NCI-H187 treated with DMSO at 0.1 percent for 48 hours (cell line): Measurements from ENCODE around the gene MED17.
"Not testable (repeated sequence)": the region's sequence is repeated elsewhere in the genome, so short reads cannot be mapped to it uniquely, and the experiment has no call there.

Experiments used
- DNase-seq: peaks from one replicate; lab custom pipeline; 2025; lab: John Stamatoyannopoulos, UW

Gene MED17

DNA sequence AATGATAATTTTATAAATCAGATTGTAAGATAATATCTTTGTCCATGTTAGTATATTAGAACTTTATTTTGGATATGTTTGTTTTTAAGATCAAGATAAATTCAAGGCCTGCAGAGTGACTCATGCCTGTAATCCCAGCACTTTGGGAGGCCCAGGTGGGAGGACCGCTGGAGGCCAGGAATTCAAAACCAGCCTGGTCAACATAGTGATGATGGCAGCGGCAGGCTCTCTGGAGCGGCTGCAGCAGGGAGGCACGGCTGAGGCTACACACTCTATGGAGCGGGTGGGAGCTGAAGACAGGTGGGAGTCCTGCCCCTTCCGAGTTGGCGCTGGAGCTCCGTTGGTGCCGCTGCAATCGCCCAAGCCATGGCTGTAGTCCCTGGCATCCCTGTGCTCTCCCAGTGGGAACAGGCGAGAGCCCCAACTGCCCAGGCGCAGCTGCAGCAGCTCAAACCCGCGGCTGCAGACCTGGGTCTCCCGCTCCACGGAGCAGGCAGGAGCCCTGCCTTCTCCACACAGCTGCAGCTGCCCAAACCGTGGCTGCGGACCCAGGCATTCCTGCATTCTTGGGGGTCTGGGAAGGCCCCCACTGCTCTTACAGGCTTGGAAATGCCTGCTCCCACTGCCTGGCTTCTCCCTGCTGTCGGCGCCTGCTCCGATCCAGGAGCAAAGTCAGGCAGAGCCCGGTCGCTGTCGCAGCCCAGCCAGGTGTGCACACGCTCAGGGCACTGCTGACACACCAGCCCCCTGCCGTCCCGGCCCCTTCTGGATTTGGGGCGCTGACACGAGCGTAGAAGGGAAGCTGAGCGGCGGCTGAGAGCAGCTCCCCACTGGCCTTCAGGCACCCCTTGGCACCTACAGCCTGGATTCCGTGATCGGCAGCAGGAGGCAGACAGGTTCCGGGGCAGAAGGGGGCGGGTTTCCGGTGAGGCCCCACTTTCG lies 25.9 kb upstream of the MED17 start:
- DNase-seq, result no peak

DNA sequence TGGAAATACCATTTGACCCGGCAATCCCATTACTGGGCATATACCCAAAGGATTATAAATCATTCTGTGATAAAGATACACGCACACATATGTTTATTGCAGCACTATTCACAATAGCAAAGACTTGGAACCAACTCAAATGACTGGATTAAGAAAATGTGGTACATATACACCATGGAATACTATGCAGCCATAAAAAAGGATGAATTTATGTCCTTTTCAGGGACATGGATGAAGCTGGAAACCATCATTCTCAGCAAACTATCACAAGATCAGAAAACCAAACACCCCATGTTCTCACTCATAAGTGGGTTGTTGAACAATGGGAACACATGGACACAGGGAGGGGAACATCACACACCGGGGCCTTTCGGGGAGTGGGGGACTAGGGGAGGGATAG lies 25.0 kb upstream of the MED17 start:
- DNase-seq, result not testable (repeated sequence)

DNA sequence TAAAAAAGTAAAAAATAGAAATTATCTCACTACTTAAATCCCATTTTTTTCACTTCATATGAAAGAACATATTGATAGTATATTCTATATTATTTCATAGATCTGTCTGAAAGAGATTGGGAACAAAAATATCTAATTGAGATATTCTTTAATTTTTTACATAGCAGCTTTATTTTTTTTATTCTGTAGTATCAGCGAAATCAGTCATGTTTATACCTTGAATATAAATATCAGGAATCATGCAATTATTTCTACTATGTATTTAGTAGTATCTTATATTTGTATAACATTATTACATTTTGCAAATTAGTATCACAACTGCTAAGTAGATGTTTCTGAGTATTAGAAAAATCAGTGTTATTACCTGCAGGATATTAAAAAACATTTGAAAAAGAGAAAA lies 22.2 kb upstream of the MED17 start:
- no peak for DNase-seq

DNA sequence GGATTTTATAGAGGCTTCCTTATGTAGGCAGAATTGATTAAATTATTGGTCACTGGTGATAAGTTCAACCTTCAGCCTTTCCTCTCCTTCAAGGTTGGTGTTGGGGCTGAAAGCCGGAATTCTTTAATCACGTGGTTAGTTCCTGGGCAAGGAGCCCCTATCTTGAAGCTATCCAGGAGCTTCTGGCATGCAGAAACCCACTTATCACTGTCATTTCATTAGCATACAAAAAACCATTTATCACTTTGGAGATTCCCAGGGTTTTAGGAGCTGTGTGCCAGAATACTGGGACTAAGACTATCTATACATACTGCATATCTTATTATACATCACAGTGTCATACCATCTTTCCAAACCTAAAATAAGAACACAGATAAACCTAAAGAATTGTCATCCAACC lies 18.5 kb upstream of the MED17 start:
- DNase-seq, result no peak

DNA sequence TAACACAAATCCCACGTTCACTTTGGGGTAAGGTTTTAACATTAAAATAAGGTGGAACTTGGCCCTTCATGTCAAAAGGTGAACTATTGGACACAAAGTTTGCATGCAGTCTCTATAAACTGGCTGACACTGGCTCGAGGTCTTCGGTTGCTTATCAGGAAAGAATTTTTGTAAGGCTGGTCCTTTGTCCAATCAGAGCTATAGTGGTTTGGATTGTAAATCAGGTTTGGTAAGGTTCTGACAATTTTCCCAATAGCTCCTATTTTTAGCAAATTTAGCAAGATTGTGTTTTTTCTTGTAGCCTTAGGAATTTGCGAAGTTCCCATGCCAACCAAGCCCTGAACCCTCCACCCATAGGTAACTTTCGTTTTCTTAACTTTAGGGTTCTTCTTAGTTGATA lies 17.6 kb upstream of the MED17 start:
- DNase-seq, result no peak

DNA sequence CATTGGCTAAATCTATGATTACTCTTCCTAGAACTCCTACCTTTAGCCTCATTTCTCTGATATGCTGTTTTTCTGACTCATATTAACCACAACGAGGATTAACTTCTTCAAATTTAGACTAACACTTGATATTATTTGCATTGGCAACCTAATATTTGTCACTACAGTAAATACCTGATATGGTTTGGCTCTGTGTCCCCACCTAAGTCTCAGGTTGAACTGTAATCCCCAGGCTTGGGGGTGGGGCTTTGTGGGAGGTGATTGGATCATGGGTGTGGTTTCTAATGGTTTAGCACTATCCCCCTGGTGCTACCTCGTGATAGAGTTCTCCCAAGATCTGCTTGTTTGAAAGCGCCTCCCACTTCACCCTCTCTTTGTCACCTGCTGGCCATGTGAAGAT lies 17.1 kb upstream of the MED17 start:
- no peak for DNase-seq

DNA sequence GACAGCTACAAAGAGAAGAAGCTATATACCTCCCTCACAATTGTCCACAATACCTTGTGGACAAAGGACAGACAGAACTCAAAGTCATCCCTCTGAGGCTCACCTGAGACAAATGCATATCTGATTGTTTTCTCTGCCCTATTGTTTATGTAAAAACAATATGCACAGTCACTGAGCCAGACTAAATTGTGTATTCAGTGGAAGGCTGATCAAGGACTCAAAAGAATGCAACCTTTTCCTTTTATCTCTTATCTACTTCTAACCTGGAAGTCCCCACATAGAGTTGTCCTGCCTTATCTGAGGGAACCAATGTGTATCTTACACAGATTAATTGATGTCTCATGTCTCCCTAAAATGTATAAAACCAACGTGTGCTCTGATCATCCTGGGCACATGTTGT lies 13.9 kb upstream of the MED17 start:
- DNase-seq, result no peak

DNA sequence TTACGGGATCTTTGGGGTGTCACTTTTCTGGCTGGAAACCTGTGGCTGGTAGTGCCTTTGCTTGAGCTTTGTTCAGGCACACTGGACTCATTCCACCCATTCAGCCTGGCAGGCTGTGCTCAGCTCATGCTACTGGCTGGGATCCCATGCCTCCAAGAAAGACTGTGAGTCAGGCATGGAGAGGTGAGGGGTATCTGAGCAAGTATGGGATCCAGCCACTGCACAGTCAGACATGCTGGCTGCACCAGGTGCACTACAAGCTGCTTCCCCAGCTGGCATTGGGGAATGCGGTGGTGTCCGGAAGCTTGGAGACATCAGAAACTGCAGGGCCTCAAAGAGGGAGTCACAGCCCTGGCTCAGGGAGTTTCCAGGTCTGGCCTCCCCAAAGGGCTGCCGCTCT lies 12.0 kb upstream of the MED17 start:
- DNase-seq, result no peak

DNA sequence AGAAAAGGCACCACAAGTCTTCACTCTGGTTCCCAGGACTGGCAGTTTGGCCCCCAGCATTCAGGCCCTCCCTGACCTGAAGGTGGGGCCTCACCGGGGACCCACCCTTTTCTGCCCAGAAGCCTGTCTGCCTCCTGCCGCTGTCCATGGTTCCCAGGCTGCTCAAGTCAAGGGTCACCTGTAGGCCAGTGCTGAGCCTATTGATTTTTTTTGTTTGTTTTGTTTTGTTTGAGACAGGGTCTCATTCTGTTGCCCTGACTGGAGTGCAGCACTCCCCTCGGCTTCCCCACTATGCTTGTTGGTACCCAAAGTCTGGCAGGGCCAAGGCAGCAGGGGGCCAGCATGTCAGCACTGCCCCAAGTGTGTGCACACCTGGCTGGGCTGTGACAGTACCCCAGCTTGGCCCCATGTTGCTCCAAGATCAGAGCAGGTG lies 11.0 kb upstream of the MED17 start:
- DNase-seq, result no peak

DNA sequence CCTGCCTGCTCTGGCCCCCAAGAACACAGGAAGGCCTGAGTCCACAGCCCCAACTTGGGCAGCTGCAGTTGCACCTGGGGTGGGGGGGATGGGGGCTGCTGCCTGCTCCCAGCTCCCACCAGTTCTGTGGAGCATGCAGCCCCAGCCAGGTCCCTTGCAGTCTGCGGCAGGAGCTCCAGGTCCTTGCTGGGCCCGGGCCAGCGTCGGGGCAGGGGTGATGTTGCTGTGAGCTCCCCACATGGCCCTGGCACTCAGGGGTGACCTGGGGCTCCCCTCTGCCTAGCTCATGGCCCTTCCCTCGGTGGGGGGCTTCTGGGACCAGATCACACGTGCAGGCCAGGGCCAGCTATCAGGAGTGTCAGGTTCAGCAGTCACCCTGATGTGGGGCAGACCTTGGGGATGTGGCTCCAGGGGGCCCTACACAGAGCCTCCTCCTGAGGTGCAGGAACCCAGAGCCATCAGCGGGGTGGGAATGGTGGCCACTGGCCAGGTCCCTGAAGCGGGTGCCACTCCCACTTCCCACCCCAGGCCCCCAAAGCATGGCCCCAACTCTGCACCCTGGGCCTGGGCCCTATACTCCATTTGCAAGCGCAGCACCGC lies 10.4 kb upstream of the MED17 start:
- DNase-seq, result no peak

DNA sequence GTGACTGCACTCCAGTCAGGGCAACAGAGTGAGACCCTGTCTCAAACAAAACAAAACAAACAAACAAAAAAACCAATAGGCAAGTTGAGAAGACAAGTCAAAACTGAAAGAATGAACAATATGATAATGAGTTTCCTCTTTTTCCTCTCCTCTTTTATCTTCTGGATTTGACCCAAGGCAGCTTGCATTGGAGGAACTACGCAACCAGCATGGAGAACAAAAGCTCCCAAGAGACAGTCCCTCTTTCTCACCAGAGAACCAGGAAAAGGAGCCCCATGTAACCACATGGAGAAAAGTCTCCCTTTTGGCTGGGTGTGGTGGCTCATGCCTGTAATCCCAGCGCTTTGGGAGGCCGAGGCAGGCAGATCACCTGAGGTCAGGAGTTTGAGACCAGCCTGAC lies 9.5 kb upstream of the MED17 start:
- DNase-seq, result not testable (repeated sequence)

DNA sequence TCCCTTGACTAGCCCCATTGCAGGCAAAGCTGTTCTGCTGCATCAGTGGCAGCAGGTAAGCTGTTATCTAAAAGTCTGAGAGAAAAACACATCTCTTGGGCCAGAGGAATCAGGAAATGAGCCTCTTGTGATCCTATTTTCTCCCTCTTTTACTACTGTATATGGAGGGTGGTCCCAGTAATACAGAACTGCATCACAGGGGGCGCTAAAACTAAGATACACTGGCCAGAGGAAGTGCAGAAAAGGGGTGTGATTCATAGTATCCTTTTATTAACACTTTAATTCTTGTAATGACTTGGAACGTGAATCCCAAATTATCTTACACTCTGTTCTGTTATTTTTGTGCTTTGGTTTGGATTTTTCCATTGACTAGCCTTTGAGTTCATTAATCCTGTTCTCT lies 8.8 kb upstream of the MED17 start:
- DNase-seq, result no peak

DNA sequence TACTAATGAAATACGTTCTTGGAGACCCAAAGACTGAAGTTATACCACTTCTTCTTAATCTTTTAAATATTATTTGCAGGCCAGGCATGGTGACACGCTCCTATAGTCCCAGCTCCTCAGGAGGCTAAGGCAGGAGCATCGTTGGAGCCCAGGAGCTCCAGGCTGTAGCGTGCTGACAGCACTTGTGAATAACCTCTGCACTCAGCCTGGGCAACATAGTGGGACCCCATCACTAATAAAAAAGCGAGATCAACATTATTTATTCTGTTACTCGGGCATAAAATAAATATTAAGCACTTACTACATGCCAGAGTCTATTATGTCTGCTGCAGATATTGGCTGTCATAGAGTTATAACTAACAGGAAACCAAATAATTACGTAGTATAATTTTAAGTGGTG lies 720 bp upstream of the MED17 start:
- DNase-seq, result no peak

DNA sequence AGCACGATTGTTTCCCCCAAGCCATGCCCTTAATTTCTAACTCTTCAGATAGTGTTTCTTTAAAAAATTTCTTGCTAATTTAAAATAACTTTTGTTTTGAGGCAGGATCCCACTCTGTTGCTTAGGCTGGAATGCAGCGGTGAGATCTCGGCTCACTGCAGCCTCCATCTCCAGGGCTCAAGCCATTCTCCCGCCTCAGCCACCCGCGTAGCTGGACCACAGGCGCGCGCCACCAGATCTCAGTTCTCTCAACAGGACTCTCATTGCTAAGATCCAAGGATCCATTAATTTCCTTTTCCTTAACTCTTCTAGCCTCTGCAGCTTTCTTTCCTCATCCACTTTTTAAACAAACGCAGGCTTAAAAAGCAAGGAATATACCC lies 327 bp upstream of the MED17 start:
- DNase-seq, result no peak

DNA sequence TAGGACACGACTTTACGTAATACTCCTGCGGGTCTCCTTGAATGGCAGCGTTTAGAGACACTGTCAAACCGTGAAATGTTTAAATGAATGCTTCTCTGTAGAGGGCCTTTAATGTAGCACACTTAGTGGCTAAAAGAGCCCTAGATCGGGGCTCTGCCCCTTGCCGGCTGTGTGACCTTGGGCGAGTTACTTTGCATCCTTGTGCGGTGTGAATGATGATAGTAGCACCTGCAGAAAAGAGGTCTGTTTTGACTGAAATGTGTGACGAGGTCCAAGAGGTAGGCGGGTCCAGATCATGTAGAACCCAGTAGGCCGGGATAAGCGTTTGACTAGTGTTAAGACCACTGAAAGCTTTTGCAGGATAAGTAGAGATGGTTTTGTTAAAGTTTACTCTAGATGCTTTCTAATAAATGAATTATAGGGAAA lies 866 bp downstream of the MED17 start:
- DNase-seq, result no peak

DNA sequence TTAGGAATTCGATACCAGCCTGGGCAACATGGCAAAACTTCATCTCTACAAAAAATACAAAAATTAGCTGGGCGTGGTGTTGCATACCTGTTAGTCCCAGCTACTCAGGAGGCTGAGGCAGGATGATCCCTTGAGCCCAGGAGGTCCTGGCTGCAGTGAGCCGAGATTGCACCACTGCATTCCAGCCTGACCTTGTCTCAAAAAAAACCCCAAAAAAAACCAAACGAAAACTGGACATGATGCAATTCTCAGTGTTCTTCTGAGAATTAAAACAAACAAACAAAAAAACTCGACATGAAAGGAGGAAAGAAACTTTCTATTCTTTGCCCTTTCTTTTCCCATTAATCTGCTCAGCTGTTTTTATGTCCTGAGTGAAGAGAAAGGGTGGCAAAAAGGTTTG lies 7.4 kb downstream of the MED17 start:
- DNase-seq, result no peak

DNA sequence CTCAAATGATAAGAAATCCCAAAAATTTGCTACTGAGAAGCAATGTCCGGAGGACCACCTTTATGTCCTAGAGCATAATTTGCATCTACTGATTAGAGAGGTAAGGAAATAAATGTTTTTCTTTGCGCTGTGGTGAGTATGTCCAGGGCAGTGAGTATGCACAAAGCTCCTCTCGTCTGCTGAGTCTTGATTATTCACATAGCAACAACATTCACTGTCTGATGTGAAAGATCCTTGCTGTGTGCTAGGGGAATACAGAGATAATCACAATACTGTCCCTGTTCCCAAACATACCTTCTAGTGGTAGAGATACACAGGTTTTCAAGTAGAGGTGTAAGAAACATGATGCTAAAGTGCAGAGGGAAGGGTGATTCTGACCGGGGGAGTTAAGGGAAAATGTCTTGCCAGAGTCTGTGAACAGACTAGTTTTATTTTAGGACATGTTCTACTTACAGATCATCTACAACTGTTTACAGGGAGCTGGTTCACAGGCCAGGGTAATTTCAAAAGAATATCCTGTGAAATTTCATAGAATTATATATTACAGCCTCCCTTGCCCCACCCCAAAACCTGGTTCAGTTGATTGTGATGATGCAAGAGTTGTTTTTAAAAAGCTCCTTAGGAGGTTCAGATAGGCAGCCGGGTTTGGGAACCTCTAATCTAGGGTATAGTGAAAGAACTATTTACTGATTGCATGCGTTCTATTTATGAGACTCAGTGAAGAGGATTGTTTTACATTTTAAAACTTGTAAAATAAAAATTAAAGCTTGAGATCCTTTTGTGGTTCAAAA lies 12.6 kb downstream of the MED17 start:
- DNase-seq, result no peak

DNA sequence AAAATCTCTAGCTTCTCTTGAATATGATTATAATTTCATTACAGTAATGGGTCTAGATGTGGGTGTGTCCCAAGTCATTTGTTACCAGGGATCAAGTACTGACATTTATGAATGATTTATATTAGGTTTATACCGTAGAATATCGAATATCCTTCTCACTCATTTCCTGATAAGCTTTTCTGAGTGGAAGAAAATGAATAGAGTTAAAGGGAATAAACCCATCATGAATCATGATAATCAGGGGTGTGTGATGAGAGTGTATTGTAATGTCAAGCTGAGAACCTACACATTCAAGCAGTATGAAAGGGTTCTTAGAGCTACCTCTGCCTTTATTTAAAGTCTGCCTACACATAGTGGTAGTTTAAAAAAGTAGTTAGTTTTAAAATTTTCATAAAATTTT lies 17.3 kb downstream of the MED17 start:
- no peak for DNase-seq

DNA sequence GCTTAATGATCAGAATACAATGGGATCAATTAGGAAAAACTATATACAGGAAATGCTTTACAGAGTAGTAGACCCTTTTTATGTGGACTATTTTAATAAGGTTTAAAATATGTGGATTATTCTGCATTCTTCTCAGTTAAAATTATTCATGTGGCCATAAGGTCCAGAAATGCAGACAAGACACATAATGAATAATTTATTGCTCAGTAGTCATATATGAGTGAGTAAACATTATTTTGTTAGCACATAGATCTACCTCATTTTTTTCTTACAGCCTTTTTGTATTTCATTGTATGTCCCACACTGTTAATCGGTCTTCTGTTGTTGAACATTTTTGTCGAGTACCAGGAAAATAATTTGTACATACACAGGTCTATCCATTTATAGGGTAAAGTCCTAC lies 20.8 kb downstream of the MED17 start:
- no peak for DNase-seq

DNA sequence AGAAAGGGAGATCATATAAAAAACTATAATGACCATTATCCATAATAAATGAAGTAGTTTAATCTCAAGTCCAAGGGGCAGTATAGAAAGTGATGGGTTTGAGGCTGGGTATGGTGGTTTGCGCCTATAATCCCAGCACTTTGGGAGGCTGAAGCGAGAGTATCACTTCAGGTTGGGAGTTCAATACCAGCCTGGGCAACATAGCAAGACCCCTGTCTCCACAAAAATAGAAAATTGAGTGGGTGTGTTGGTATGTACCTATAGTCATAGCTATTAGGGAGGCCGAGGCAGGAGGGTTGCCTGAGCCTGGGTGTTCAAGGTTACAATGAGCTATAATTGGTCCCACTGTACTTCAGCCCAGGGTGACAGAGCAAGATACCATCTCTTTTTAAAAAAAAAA lies 23.9 kb downstream of the MED17 start:
- DNase-seq, result no peak

DNA sequence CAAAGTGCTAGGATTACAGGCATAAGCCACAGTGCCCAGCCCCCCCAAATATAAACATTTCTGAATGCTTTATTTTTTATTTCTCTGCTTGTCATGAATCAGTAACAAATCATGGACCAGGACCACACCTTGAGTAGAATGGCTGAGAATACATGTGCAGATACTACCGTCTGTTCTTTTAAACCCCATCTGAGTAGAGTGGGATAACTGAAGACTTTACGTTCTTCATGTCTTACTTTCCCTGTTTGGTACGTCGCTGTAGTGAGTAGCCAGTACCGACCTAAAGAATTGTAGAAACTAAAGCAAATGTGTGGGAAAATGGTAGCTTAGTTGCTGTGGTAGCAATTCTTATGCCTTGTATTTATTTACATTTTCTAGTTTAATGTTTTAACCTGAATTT lies 29.9 kb downstream of the MED17 start:
- DNase-seq, result no peak

DNA sequence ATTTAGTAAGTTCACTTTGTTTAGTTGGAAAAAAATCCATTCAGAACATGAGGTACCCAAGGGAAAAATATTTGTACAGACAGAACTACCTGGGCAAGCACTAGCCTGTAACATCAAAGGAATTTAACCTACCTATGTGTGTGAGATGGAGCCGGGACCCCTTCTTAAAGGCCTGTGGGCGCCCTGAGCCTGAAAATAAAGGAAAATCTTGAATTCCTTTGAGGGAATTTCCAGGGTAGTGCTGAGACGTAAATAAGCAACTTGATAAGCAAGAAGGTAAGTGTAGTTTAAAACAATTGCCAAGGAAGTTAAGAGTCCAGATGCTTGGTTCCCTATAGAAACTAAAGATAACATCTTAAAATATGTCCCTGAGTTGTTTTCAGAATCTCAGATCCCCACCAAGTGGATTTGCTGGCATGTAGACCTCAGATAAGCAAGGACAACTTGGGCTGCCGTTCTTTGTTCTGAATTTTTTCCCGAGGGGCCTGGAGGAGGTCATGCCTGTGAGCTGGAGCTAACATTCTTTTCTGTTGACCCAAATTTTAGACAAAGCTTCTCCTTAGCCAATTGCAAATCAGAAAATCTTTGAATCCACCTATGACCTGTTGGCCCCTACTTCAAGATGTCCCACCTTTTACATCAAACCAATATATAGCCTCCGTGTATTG lies 31.0 kb downstream of the MED17 start:
- DNase-seq, result no peak
